ENCODE data around the gene GTF3C1.
"Not testable (repeated sequence)": the region's sequence is repeated elsewhere in the genome, so short reads cannot be mapped to it uniquely, and the experiment has no call there.

Gene GTF3C1

GRCh38 chr16:27437946-27438345 is 111.8 kb downstream of the GTF3C1 start:
- no peak for TF ChIP-seq CTCF (IDR thresholded peaks at IDR 0.05; ENCODE audit: low read depth, low read length)
- no peak overlapping the region for H3K4me3 ChIP-seq (ENCODE audit: low read depth, low read length)
- DNase-seq (ENCODE audit: low read depth, low spot score): no peak
- in situ Hi-C loops (cut with HindIII; ENCODE audit: low sequenced_read_pairs): no loop called here

GRCh38 chr16:27436921-27437650 is 112.6 kb downstream of the GTF3C1 start:
- no peak for DNase-seq (ENCODE audit: low read depth, low spot score)
- no peak for TF ChIP-seq CTCF (IDR thresholded peaks at IDR 0.05; ENCODE audit: low read depth, low read length)
- in situ Hi-C loops (cut with HindIII; ENCODE audit: low sequenced_read_pairs): no loop called here
- no peak overlapping the region for H3K4me3 ChIP-seq (ENCODE audit: low read depth, low read length)

GRCh38 chr16:27436065-27436464 is 113.6 kb downstream of the GTF3C1 start:
- H3K4me3 ChIP-seq (ENCODE audit: low read depth, low read length): no peak overlapping the region
- TF ChIP-seq CTCF (IDR thresholded peaks at IDR 0.05; ENCODE audit: low read depth, low read length): no peak
- DNase-seq (ENCODE audit: low read depth, low spot score): no peak
- in situ Hi-C loops (cut with HindIII; ENCODE audit: low sequenced_read_pairs): no loop called here

- DNase-seq (ENCODE audit: low read depth, low spot score); H3K4me3 ChIP-seq (ENCODE audit: low read depth, low read length); in situ Hi-C loops (cut with HindIII; ENCODE audit: low sequenced_read_pairs): not testable (repeated sequence)
Observed at GRCh38 chr16:27435146-27435545, 114.6 kb downstream of the GTF3C1 start.

GRCh38 chr16:27434141-27435051 is 115.3 kb downstream of the GTF3C1 start:
- no peak for DNase-seq (ENCODE audit: low read depth, low spot score)
- no peak for TF ChIP-seq CTCF (IDR thresholded peaks at IDR 0.05; ENCODE audit: low read depth, low read length)
- in situ Hi-C loops (cut with HindIII; ENCODE audit: low sequenced_read_pairs): no loop called here
- no peak overlapping the region for H3K4me3 ChIP-seq (ENCODE audit: low read depth, low read length)

GRCh38 chr16:27433636-27434035 is 116.1 kb downstream of the GTF3C1 start:
- in situ Hi-C loops (cut with HindIII; ENCODE audit: low sequenced_read_pairs): no loop called here
- no peak overlapping the region for H3K4me3 ChIP-seq (ENCODE audit: low read depth, low read length)
- TF ChIP-seq CTCF (IDR thresholded peaks at IDR 0.05; ENCODE audit: low read depth, low read length): no peak
- DNase-seq (ENCODE audit: low read depth, low spot score): no peak

GRCh38 chr16:27433191-27433590 is 116.5 kb downstream of the GTF3C1 start:
- DNase-seq (ENCODE audit: low read depth, low spot score); H3K4me3 ChIP-seq (ENCODE audit: low read depth, low read length); in situ Hi-C loops (cut with HindIII; ENCODE audit: low sequenced_read_pairs): not testable (repeated sequence)
